Adrenal gland (tissue), 5 donors: ENCODE data around the gene WT1.

ENCODE experiments used
- CTCF ChIP-seq, 6 experiments: fragments of 450-650 bp in 4 of 6; fragments of 200-600 bp in 2 of 6; sonication (generic) in 1 of 6; IDR thresholded peaks; 1 replicate in 5 of 6; 2 replicates in 1 of 6; pipeline versions ENCODE4 v1.5.1 to v1.8.0; 2016 to 2021; ENCODE audit warnings: antibody characterized with exemption in 6 of 6, mild to moderate bottlenecking in 2 of 6, moderate library complexity in 1 of 6
- POLR2A ChIP-seq, 2 donors: fragments of 450-650 bp; IDR thresholded peaks; one replicate each; pipeline ENCODE4 v1.6.1; 2017; ENCODE audit warnings: antibody characterized with exemption in 2 of 2, mild to moderate bottlenecking in 2 of 2, moderate library complexity in 1 of 2
- donor health status: DM: no; HTN: no; CAD: no.

GRCh38 chr11:32479291-32479690 lies 44.0 kb upstream of the WT1 start:
- no peak for TF ChIP-seq CTCF (IDR thresholded peaks at IDR 0.05)
- TF ChIP-seq POLR2A (IDR thresholded peaks at IDR 0.05), result no peak
